Liver (tissue), 9 donors: ENCODE results near the gene PRKAR1B. TPM values are rescaled to one million over a fixed set of nuclear protein-coding genes. Genes with fewer than 3 reads are reported as not detected.

Experiments used
- DNase-seq: peaks from one replicate; pipeline ENCODE4 v3.0.0-alpha.2; 2017; ENCODE audit warnings: low spot score
- H3K27ac ChIP-seq, 2 donors: one replicate each; pipeline ENCODE4 v1.7.0; 2013; ENCODE audit warnings: inconsistent platforms in 2 of 2, low read length in 2 of 2, control low read depth in 1 of 2, low read depth in 1 of 2, mild to moderate bottlenecking in 1 of 2
- H3K27me3 ChIP-seq, 4 donors: one replicate each; pipeline versions ENCODE4 v1.6.1 to v1.7.0; 2013; ENCODE audit warnings: low read length in 3 of 4, inconsistent platforms in 1 of 4, mild to moderate bottlenecking in 1 of 4, moderate library complexity in 1 of 4; ENCODE audit not compliant: control insufficient read depth in 4 of 4, insufficient read depth in 4 of 4
- H3K36me3 ChIP-seq, 4 donors: one replicate each; pipeline versions ENCODE4 v1.6.1 to v1.7.0; 2013; ENCODE audit warnings: low read length in 3 of 4, mild to moderate bottlenecking in 3 of 4, low read depth in 1 of 4, moderate library complexity in 1 of 4; ENCODE audit not compliant: control insufficient read depth in 4 of 4, insufficient read depth in 3 of 4
- H3K4me1 ChIP-seq, 4 donors: one replicate each; pipeline versions ENCODE4 v1.6.1 to v1.7.0; 2013; ENCODE audit warnings: low read length in 3 of 4, mild to moderate bottlenecking in 3 of 4, moderate library complexity in 1 of 4; ENCODE audit not compliant: control insufficient read depth in 4 of 4, insufficient read depth in 4 of 4
- H3K4me3 ChIP-seq, 3 donors: one replicate each; pipeline versions ENCODE4 v1.6.1 to v1.7.0; 2013; ENCODE audit warnings: low read length in 3 of 3, control low read depth in 1 of 3, low read depth in 1 of 3, mild to moderate bottlenecking in 1 of 3
- H3K9ac ChIP-seq, 2 donors: one replicate each; pipeline ENCODE4 v1.7.0; 2013; ENCODE audit warnings: low read length in 2 of 2, mild to moderate bottlenecking in 2 of 2, moderate library complexity in 2 of 2, control low read depth in 1 of 2, low read depth in 1 of 2
- H3K9me3 ChIP-seq, 4 donors: one replicate each; pipeline versions ENCODE4 v1.6.1 to v1.7.0; 2013; ENCODE audit warnings: low read length in 3 of 4; ENCODE audit not compliant: control insufficient read depth in 4 of 4
- ATF3 ChIP-seq: IDR thresholded peaks from 2 replicates; pipeline ENCODE4 v1.6.1; 2016; ENCODE audit warnings: antibody characterized with exemption
- CTCF ChIP-seq: fragments of 150-350 bp; IDR thresholded peaks from 2 replicates; pipeline ENCODE4 v1.5.1; 2017; ENCODE audit warnings: improper control_type of control experiment, low read depth, low read length; ENCODE audit not compliant: missing input control
- EGR1 ChIP-seq, 2 donors: IDR thresholded peaks; 2 replicates each; pipeline ENCODE4 v1.6.1; 2016 to 2018; ENCODE audit warnings: antibody characterized with exemption in 2 of 2, low read depth in 2 of 2
- FOXA2 ChIP-seq: IDR thresholded peaks from 2 replicates; pipeline ENCODE4 v1.6.1; 2016; ENCODE audit warnings: antibody characterized with exemption
- GABPA ChIP-seq, 2 donors: IDR thresholded peaks in 1 of 2; conservative IDR thresholded peaks in 1 of 2; 2 replicates each; pipeline ENCODE4 v1.6.1; 2016; ENCODE audit warnings: antibody characterized with exemption in 2 of 2, mild to moderate bottlenecking in 1 of 2, moderate library complexity in 1 of 2
- HNF4G ChIP-seq: IDR thresholded peaks from 2 replicates; pipeline ENCODE4 v1.6.1; 2016; ENCODE audit warnings: antibody characterized with exemption
- MAX ChIP-seq: IDR thresholded peaks from 2 replicates; pipeline ENCODE4 v1.6.1; 2016; ENCODE audit warnings: antibody characterized with exemption
- NR2F2 ChIP-seq: IDR thresholded peaks from 2 replicates; pipeline ENCODE4 v1.6.1; 2016; ENCODE audit warnings: antibody characterized with exemption
- RAD21 ChIP-seq, 2 donors: IDR thresholded peaks; 2 replicates each; pipeline ENCODE4 v1.6.1; 2016; ENCODE audit warnings: antibody characterized with exemption in 2 of 2, mild to moderate bottlenecking in 2 of 2
- REST ChIP-seq: IDR thresholded peaks from 2 replicates; pipeline ENCODE4 v1.6.1; 2016; ENCODE audit warnings: antibody characterized with exemption, mild to moderate bottlenecking
- RXRA ChIP-seq, 2 donors: IDR thresholded peaks; 2 replicates each; pipeline ENCODE4 v1.6.1; 2017 to 2018; ENCODE audit warnings: antibody characterized with exemption in 2 of 2, mild to moderate bottlenecking in 1 of 2
- SP1 ChIP-seq: IDR thresholded peaks from 2 replicates; pipeline ENCODE4 v1.6.1; 2018; ENCODE audit warnings: antibody characterized with exemption, mild to moderate bottlenecking
- TAF1 ChIP-seq: conservative IDR thresholded peaks from 2 replicates; pipeline ENCODE4 v1.6.1; 2016; ENCODE audit warnings: antibody characterized with exemption, mild to moderate bottlenecking
- YY1 ChIP-seq: IDR thresholded peaks from 2 replicates; pipeline ENCODE4 v1.6.1; 2016; ENCODE audit warnings: antibody characterized with exemption, mild to moderate bottlenecking
- ZBTB33 ChIP-seq: IDR thresholded peaks from 2 replicates; pipeline ENCODE4 v1.6.1; 2016; ENCODE audit warnings: antibody characterized with exemption
- WGBS: extraction: QIAGEN DNeasy Blood & Tissue Kit; methylation state at CpG from one replicate; pipeline ENCODE4 v1.1.7; 2013; 5-methylcytosine and 5-hydroxymethylcytosine counted together
- polyA plus RNA-seq, 2 donors: library from polyadenylated mRNA; stranded (reverse) in 1 of 2; unstranded in 1 of 2; fragments of 200-250 nt in 1 of 2; fragments of >200 nt in 1 of 2; fragmentation: Nextera tagmentation in 1 of 2; extraction: Ambion mirVana in 1 of 2; gene quantifications; one replicate each; pipeline versions ENCODE4 v1.2.1 to v1.2.3, GENCODE V29; 2013 to 2015
- total RNA-seq, 2 donors: library from RNA; depleted of rRNA; stranded (reverse); fragments of >200 nt; gene quantifications; one replicate each; pipeline ENCODE4 v1.2.3, GENCODE V29; 2014
- donor health status: healthy.
- donor health status: healthy.
- donor health status: healthy.
- donor health status: healthy.
- donor health status: healthy.

Gene PRKAR1B
- total and polyA plus RNA-seq, 4 donors = 11.1 to 14.4 (median 12.4) TPM

- TF ChIP-seq GABPA (IDR thresholded peaks at IDR 0.05 in 1 of 2, conservative IDR thresholded peaks at IDR 0.05 in 1 of 2) (no peak), RAD21 (IDR thresholded peaks at IDR 0.05) (no peak), YY1 (no peak)
These were observed 184.9 kb downstream of the PRKAR1B start (continued) for GRCh38 chr7:542131-542712.

- Histone ChIP-seq H3K4me1 (no peaks in the 10 kb centered on the region), H3K27ac (no peak overlapping the region), H3K36me3 (no peaks in the 10 kb centered on the region), H3K9me3 (peaks cover 0 to 2% (median 1%) of the 10 kb centered on the region in 4 donors), H3K27me3 (no peaks in the 10 kb centered on the region), H3K9ac (no peak overlapping the region), H3K4me3 (no peak overlapping the region)
- DNase-seq = no peak
- WGBS = 93% methylated on average over 17 of the region's 17 CpGs
- TF ChIP-seq GABPA (IDR thresholded peaks at IDR 0.05 in 1 of 2, conservative IDR thresholded peaks at IDR 0.05 in 1 of 2) (no peak), SP1 (no peak), NR2F2 (no peak), FOXA2 (no peak), RXRA (IDR thresholded peaks at IDR 0.05) (no peak), CTCF (no peak), REST (no peak), EGR1 (IDR thresholded peaks at IDR 0.05; ENCODE audit: low read depth in 2 of 2) (no peak), ATF3 (no peak), ZBTB33 (no peak), YY1 (no peak), TAF1 (no peak), RAD21 (IDR thresholded peaks at IDR 0.05) (no peak), HNF4G (no peak), MAX (no peak)
These were observed 185.4 kb downstream of the PRKAR1B start for GRCh38 chr7:541661-542060.
